Measurements from ENCODE around the gene IGF1R. TPM values are rescaled to one million over a fixed set of nuclear protein-coding genes. Genes with fewer than 3 reads are reported as not detected.

IGF1R gene
- total RNA-seq, 3 donors from 2014 or later = 16.7 to 28.6 (median 25.1) TPM

DNA sequence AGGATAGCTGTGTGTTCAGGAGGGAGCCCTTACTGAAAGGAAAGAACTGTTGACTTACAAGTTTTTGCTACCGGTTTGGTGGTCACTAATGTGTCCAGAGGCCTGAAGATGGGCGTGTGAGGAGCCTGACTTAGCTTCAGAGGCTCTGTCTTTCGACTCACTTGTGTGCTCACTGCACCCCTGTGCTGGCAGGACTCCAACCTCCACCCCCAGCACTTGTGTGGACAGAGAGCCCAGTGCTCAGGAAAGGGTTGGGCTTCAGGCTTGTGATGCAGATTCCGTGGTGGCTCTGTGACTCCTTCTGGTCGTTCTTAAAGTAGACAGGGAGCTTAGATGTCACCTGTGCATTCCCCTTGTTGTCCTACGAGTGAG, 258.4 kb downstream of the IGF1R start:
- ATAC-seq (no peak), DNase-seq (no peak)
- Mint-ChIP-seq H3K36me3 (ENCODE audit: insufficient read depth) (peaks cover 4% of the 10 kb centered on the region), H3K9me3 (no peaks in the 10 kb centered on the region), H3K27me3 (ENCODE audit: low read depth) (no peaks in the 10 kb centered on the region), H3K4me1 (ENCODE audit: low read depth) (peaks cover 6% of the 10 kb centered on the region), H3K4me3 (no peak overlapping the region)

DNA sequence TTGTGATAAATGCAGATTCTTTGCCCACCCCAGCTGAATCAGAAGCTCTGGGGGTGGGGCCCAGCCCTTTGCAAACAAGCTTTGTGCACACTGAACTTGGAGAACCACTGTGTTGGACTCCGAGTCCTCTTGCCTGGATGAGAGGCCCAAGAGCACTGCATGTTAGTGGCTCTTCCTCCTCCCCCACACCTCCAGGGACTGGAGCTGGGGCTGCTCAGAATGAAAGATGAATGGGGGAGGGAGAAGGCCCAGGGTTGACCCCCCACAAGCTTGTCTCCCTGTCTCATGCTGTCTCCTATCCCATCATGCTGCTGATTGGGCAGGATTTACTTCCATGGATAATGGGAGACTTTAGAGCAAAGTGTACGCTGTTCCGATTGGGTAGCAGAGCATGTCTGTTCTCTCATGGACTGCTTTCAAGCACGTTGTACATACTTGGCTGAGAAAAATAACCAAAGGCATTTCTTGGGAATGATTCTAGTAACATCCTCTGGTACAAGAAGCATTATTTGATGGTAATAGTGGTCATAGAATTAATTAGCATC, 259.7 kb downstream of the IGF1R start:
- Mint-ChIP-seq H3K9me3 (no peaks in the 10 kb centered on the region), H3K27me3 (ENCODE audit: low read depth) (no peaks in the 10 kb centered on the region)

GRCh38 chr15:98909968-98910885, 261.9 kb downstream of the IGF1R start:
- H3K4me3 Mint-ChIP-seq = no peak overlapping the region
- no peaks in the 10 kb centered on the region for H3K4me1 Mint-ChIP-seq (ENCODE audit: low read depth)
- ATAC-seq = no peak
- H3K36me3 Mint-ChIP-seq (ENCODE audit: insufficient read depth) = peaks cover 8% of the 10 kb centered on the region
- no peaks in the 10 kb centered on the region for H3K9me3 Mint-ChIP-seq
- no peak for DNase-seq
- no peaks in the 10 kb centered on the region for H3K27me3 Mint-ChIP-seq (ENCODE audit: low read depth)

More for the DNA sequence above, 259.7 kb downstream of the IGF1R start:
- no peak overlapping the region for H3K4me3 Mint-ChIP-seq
- peaks cover 6% of the 10 kb centered on the region for H3K4me1 Mint-ChIP-seq (ENCODE audit: low read depth)
- H3K36me3 Mint-ChIP-seq (ENCODE audit: insufficient read depth) = peaks cover 7% of the 10 kb centered on the region
- ATAC-seq = no peak
- DNase-seq = no peak

DNA sequence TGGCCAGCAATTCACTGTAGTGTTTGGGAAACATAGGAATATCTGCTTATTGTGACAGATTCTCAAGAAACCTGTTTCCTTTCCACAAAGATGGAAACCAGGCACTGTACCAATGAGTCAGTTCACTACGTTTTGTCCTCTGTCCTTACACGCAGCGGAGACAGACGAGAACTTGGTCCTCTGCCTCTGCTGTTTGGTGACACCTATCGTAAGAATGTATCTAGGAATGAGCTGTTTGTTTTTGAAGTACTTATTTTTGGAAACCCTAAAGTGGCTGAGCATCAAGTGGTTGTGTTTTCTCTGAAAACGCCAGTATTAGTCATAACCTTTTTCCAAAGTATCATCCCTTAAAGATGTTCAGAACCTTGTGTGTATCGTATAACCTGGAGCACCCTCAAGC, 266.3 kb downstream of the IGF1R start:
- Mint-ChIP-seq H3K4me1 (ENCODE audit: low read depth) (peaks cover 6% of the 10 kb centered on the region), H3K27me3 (ENCODE audit: low read depth) (no peaks in the 10 kb centered on the region), H3K36me3 (ENCODE audit: insufficient read depth) (peaks cover 19% of the 10 kb centered on the region), H3K9me3 (no peaks in the 10 kb centered on the region), H3K4me3 (no peak overlapping the region)
- DNase-seq (no peak), ATAC-seq (no peak)

DNA sequence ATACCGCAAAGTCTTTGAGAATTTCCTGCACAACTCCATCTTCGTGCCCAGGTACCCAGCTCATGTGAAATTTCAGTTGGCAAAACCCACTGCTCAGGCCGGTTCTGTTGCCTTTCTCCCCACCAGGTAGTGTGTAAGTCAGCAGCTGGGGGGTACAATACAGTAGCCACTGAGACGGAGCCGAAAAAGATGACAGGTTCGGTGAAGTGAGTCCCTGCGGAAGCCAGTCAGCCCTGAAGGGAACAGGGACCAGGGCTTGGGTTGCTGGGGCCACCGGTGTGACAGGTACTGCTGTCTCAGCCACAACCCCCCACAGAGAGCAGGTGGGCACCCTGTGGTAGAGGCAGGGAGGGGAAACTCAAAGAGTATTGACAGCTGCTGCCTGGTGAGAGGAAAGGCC, 268.5 kb downstream of the IGF1R start:
- Mint-ChIP-seq H3K9me3 (no peaks in the 10 kb centered on the region), H3K36me3 (ENCODE audit: insufficient read depth) (peaks cover 21% of the 10 kb centered on the region), H3K4me3 (no peak overlapping the region), H3K4me1 (ENCODE audit: low read depth) (peaks cover 9% of the 10 kb centered on the region), H3K27me3 (ENCODE audit: low read depth) (no peaks in the 10 kb centered on the region)
- DNase-seq (no peak), ATAC-seq (no peak)

GRCh38 chr15:98917417-98917816, 269.1 kb downstream of the IGF1R start:
- H3K36me3 Mint-ChIP-seq (ENCODE audit: insufficient read depth) = peaks cover 19% of the 10 kb centered on the region
- H3K27me3 Mint-ChIP-seq (ENCODE audit: low read depth) = no peaks in the 10 kb centered on the region
- ATAC-seq = no peak
- DNase-seq = no peak
- H3K4me3 Mint-ChIP-seq = no peak overlapping the region
- no peaks in the 10 kb centered on the region for H3K9me3 Mint-ChIP-seq
- H3K4me1 Mint-ChIP-seq (ENCODE audit: low read depth) = peaks cover 9% of the 10 kb centered on the region

- no peak overlapping the region for H3K4me3 Mint-ChIP-seq
- peaks cover 23% of the 10 kb centered on the region for H3K36me3 Mint-ChIP-seq (ENCODE audit: insufficient read depth)
- H3K27me3 Mint-ChIP-seq (ENCODE audit: low read depth) = no peaks in the 10 kb centered on the region
- H3K4me1 Mint-ChIP-seq (ENCODE audit: low read depth) = peaks cover 9% of the 10 kb centered on the region
- no peak for ATAC-seq
- H3K9me3 Mint-ChIP-seq = no peaks in the 10 kb centered on the region
- no peak for DNase-seq
Measured at GRCh38 chr15:98920091-98920880, 271.9 kb downstream of the IGF1R start.

DNA sequence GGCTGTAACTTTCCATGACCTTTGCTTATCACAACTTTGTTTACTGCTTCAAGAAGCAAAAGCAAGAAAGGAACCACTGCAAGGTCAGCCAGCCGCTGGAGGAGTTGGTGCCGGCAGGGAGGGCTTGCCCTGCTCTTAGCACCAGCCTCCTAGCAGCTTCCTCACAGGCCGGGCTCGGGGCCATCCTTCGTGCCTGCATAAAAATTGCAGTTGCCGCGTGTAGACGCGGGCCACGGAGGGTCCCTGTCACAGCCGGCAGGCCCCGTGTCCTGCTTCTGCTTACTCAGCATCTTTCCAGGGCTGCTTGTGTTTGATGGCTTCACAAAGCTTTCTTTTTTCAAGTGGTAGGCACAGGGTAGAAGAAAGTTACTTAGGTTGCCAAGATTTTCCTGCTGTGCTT, 274.8 kb downstream of the IGF1R start:
- no peaks in the 10 kb centered on the region for H3K9me3 Mint-ChIP-seq
- no peaks in the 10 kb centered on the region for H3K27me3 Mint-ChIP-seq (ENCODE audit: low read depth)
- H3K36me3 Mint-ChIP-seq (ENCODE audit: insufficient read depth) = peaks cover 19% of the 10 kb centered on the region
- ATAC-seq (no peak), DNase-seq (no peak)
- peaks cover 9% of the 10 kb centered on the region for H3K4me1 Mint-ChIP-seq (ENCODE audit: low read depth)
- no peak overlapping the region for H3K4me3 Mint-ChIP-seq

DNA sequence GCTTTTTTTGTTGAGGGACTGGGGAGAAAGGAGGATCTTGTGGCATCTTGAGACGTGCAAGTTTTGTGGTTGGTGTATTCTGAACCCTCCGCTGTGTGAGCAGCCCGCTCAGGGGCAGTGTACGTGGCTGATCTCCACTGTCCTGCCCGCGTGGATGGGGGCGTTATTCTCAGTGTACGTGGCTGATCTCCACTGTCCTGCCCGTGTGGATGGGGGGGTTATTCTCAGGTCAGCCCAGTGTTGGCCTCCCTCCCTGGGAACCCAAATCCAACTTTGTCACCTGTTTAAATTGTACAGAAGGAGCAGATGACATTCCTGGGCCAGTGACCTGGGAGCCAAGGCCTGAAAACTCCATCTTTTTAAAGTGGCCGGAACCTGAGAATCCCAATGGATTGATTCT, 275.2 kb downstream of the IGF1R start:
- Mint-ChIP-seq H3K4me1 (ENCODE audit: low read depth) (peaks cover 9% of the 10 kb centered on the region), H3K36me3 (ENCODE audit: insufficient read depth) (peaks cover 19% of the 10 kb centered on the region), H3K9me3 (no peaks in the 10 kb centered on the region), H3K27me3 (ENCODE audit: low read depth) (no peaks in the 10 kb centered on the region), H3K4me3 (no peak overlapping the region)
- ATAC-seq = no peak
- no peak for DNase-seq

GRCh38 chr15:98924401-98925049, 276.2 kb downstream of the IGF1R start:
- Mint-ChIP-seq H3K9me3 (no peaks in the 10 kb centered on the region), H3K36me3 (ENCODE audit: insufficient read depth) (peaks cover 15% of the 10 kb centered on the region), H3K27me3 (ENCODE audit: low read depth) (no peaks in the 10 kb centered on the region), H3K4me1 (ENCODE audit: low read depth) (peaks cover 4% of the 10 kb centered on the region), H3K4me3 (no peak overlapping the region)
- ATAC-seq (no peak), DNase-seq (no peak)

- Mint-ChIP-seq H3K4me1 (ENCODE audit: low read depth) (no peaks in the 10 kb centered on the region), H3K36me3 (ENCODE audit: insufficient read depth) (peaks cover 18% of the 10 kb centered on the region), H3K4me3 (no peak overlapping the region), H3K9me3 (no peaks in the 10 kb centered on the region), H3K27me3 (ENCODE audit: low read depth) (no peaks in the 10 kb centered on the region)
- DNase-seq (no peak), ATAC-seq (no peak)
Measured at GRCh38 chr15:98926236-98926635, 277.9 kb downstream of the IGF1R start.

DNA sequence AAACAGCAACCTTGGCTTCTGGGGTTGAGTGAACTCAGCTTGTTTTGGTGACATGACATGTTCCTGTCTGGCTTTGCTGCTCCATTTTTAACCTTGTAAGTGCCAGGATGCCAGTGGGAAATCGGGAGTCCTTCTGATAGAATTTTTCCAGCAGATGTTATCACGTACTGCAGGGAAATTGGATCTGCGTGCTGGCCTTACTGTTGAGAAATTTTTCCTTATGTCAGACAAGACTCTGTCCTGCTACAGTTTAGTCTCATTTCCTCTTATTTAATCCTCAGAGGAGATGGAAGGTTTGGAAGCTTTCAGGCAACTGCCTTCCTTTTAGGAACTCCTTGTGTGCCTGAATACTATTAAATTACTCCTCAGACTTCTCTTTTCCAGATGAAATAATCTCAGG, 278.7 kb downstream of the IGF1R start:
- Mint-ChIP-seq H3K36me3 (ENCODE audit: insufficient read depth) (peaks cover 17% of the 10 kb centered on the region), H3K4me3 (no peak overlapping the region), H3K9me3 (no peaks in the 10 kb centered on the region), H3K27me3 (ENCODE audit: low read depth) (no peaks in the 10 kb centered on the region), H3K4me1 (ENCODE audit: low read depth) (no peaks in the 10 kb centered on the region)
- DNase-seq = no peak
- no peak for ATAC-seq

DNA sequence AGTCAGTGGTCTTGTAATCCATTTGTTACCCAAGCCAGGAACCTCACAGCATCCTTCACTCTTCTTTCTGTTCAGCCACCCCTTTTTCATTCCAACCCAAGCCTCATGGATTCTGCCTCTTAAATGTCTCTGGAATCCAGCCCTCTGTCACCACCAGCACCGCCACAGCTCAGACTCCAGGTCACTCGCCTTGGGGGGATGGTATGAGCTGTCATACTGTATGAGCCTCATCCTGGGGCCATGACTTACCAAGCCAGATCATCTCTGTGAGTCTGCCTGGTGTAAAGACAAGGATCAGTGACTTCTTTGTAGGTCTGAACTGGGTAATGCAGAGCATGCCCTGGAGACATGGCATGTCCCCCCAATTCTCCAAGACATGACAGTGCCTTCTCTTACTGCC, 279.7 kb downstream of the IGF1R start:
- DNase-seq (no peak), ATAC-seq (no peak)
- Mint-ChIP-seq H3K4me3 (no peak overlapping the region), H3K9me3 (no peaks in the 10 kb centered on the region), H3K27me3 (ENCODE audit: low read depth) (no peaks in the 10 kb centered on the region), H3K36me3 (ENCODE audit: insufficient read depth) (peaks cover 13% of the 10 kb centered on the region), H3K4me1 (ENCODE audit: low read depth) (no peaks in the 10 kb centered on the region)

DNA sequence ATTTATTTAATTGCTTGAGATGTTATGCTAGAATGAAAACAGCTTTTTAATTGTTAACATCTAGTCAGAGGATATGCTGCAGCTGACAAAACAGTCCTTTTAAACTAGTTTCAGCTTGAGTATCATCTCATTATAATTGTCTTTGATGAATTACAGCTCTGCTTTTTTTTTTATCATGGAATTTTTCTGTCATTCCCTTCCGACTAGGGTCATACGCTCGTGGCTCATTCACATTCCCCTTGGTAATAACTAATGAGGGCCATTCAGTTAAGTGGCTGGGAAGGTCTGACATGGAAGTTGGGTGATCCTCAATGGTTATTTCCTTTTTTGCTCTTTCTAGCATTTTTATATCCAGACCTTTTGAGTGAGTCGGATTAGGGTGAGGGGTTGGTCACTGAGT, 282.2 kb downstream of the IGF1R start:
- Mint-ChIP-seq H3K4me3 (no peak overlapping the region), H3K9me3 (no peaks in the 10 kb centered on the region), H3K4me1 (ENCODE audit: low read depth) (no peaks in the 10 kb centered on the region), H3K27me3 (ENCODE audit: low read depth) (no peaks in the 10 kb centered on the region), H3K36me3 (ENCODE audit: insufficient read depth) (peaks cover 17% of the 10 kb centered on the region)
- no peak for ATAC-seq
- DNase-seq = no peak

Data from activated T-cell treated with anti-CD3 and anti-CD28 coated beads, Interleukin-2, amount 50 U/mL, for 4 hours (primary cell).